ENCODE results near the gene SNTA1. TPM values are rescaled to one million over a fixed set of nuclear protein-coding genes. Genes with fewer than 3 reads are reported as not detected.

SNTA1 gene
- total and polyA plus RNA-seq, 9 of the 15 experiments (the other 6 are each of a cell fraction or from before 2014, with no cell fraction given), result 1.2 to 40.8 (median 20.3) TPM

DNA sequence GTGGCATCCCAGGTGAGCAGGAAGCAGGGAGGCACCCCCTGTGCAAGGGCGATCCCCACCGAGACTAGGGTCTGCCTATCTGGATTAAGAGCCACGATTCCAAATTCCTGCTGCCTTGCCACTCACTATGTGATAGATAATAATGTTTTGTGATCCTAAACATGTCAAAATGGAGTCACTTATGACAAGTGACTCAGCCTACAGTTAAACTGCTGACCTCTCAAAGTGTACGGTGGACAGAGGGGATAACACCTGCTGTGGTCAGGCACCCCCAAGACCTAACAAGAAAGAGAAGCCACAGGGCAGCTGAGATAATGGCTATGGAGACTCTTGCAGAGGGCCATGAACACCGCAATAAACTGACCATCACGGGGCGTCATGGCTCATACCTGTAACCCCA lies 16.0 kb upstream of the SNTA1 start:
- no TSS peak for BruUV-seq (replicated peaks)
- no peaks in the 10 kb centered on the region for H3K36me3 ChIP-seq (ENCODE audit: control insufficient read depth, insufficient read depth, low read length)
- 0 out of 2 replicates have a peak overlapping the region, but pooled peaks have one; percentile 1 for H2AFZ ChIP-seq (ENCODE audit: low read depth, low read length)
- DNase-seq (ENCODE audit: extremely low read depth in 1 of 4, low spot score in 3 of 4) (peak in 1 of 4 experiments; percentile 38), ATAC-seq (0 out of 3 replicates have a peak, but pooled peaks have one; percentile 18), FAIRE-seq (peak; percentile 55)
- H3K4me1 ChIP-seq (replicated peaks in 1 of 2; ENCODE audit: control insufficient read depth in 2 of 2, insufficient read depth in 2 of 2, low read length in 2 of 2), result peaks cover 0 to 3% of the 10 kb centered on the region in 2 experiments; a peak in 3 of 5 replicates
- H3K27me3 ChIP-seq (ENCODE audit: control insufficient read depth in 2 of 2, insufficient read depth in 2 of 2, low read length in 2 of 2), result no peaks in the 10 kb centered on the region
- in situ Hi-C loops (cut with MboI) (no loop called here), intact Hi-C loops (cut with micrococcal nuclease) (no loop called here)
- 10% methylated on average over 7 of the region's 7 CpGs for WGBS (ENCODE audit: insufficient coverage, low coverage, missing lambda C conversion rate)
- no peak overlapping the region for H3K4me3 ChIP-seq
- no peaks in the 10 kb centered on the region for H3K79me2 ChIP-seq (ENCODE audit: control insufficient read depth, insufficient read depth, low read length)
- ChIA-PET CTCF (ENCODE audit: low intra/inter-chr PET ratio) (no interaction called here), POLR2A (interaction anchor here (1.1 kb wide), 1 partner anchor 10 kb away, joined by 3 read pairs; no protein-coding TSS in a partner anchor)
- no peaks in the 10 kb centered on the region for H3K9me3 ChIP-seq (replicated peaks; ENCODE audit: control insufficient read depth, insufficient read depth, low read depth, low read length)
- no peak overlapping the region for H3K27ac ChIP-seq (ENCODE audit: extremely low read depth, low read depth, low read length)
- H4K20me1 ChIP-seq (replicated peaks; ENCODE audit: control insufficient read depth, insufficient read depth, low read length), result no peaks in the 10 kb centered on the region
- H3K9me1 ChIP-seq (ENCODE audit: control insufficient read depth, insufficient read depth, low read length), result no peaks in the 10 kb centered on the region
- no peak overlapping the region for H3K4me2 ChIP-seq (ENCODE audit: insufficient read depth, low read length)
- H3K9ac ChIP-seq (ENCODE audit: insufficient read depth in 1 of 2, low read depth in 2 of 2, low read length in 2 of 2), result no peak overlapping the region
- TF ChIP-seq FOXJ3 (CRISPR knock-in tag; IDR thresholded peaks at IDR 0.05), result no peak
- TF ChIP-seq ZBTB2 (IDR thresholded peaks at IDR 0.05), result no peak
- no peak for TF ChIP-seq MCM5 (IDR thresholded peaks at IDR 0.05; ENCODE audit: low read depth)
- no peak for TF ChIP-seq CHD1 (IDR thresholded peaks at IDR 0.05; ENCODE audit: low read length)
- TF ChIP-seq CBFA2T3 (IDR thresholded peaks at IDR 0.05), result peak; percentile 60
- TF ChIP-seq ETV6 (IDR thresholded peaks at IDR 0.05; ENCODE audit: borderline replicate concordance in 1 of 2, low read depth in 2 of 2, low read length in 1 of 2), result no peak
- TF ChIP-seq ETV6 (CRISPR knock-in tag; IDR thresholded peaks at IDR 0.05; ENCODE audit: borderline replicate concordance), result no peak
- TF ChIP-seq, protein P1, sequence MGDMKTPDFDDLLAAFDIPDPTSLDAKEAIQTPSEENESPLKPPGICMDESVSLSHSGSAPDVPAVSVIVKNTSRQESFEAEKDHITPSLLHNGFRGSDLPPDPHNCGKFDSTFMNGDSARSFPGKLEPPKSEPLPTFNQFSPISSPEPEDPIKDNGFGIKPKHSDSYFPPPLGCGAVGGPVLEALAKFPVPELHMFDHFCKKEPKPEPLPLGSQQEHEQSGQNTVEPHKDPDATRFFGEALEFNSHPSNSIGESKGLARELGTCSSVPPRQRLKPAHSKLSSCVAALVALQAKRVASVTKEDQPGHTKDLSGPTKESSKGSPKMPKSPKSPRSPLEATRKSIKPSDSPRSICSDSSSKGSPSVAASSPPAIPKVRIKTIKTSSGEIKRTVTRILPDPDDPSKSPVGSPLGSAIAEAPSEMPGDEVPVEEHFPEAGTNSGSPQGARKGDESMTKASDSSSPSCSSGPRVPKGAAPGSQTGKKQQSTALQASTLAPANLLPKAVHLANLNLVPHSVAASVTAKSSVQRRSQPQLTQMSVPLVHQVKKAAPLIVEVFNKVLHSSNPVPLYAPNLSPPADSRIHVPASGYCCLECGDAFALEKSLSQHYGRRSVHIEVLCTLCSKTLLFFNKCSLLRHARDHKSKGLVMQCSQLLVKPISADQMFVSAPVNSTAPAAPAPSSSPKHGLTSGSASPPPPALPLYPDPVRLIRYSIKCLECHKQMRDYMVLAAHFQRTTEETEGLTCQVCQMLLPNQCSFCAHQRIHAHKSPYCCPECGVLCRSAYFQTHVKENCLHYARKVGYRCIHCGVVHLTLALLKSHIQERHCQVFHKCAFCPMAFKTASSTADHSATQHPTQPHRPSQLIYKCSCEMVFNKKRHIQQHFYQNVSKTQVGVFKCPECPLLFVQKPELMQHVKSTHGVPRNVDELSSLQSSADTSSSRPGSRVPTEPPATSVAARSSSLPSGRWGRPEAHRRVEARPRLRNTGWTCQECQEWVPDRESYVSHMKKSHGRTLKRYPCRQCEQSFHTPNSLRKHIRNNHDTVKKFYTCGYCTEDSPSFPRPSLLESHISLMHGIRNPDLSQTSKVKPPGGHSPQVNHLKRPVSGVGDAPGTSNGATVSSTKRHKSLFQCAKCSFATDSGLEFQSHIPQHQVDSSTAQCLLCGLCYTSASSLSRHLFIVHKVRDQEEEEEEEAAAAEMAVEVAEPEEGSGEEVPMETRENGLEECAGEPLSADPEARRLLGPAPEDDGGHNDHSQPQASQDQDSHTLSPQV (IDR thresholded peaks at IDR 0.05), result peak; percentile 97
- peak; percentile 17; the same call in 1 of the 2 replicates for TF ChIP-seq TAF7 (tag; IDR thresholded peaks at IDR 0.05)
- no peak for TF ChIP-seq GTF2F1 (IDR thresholded peaks at IDR 0.05; ENCODE audit: low read depth, low read length)
- TF ChIP-seq, protein P2, sequence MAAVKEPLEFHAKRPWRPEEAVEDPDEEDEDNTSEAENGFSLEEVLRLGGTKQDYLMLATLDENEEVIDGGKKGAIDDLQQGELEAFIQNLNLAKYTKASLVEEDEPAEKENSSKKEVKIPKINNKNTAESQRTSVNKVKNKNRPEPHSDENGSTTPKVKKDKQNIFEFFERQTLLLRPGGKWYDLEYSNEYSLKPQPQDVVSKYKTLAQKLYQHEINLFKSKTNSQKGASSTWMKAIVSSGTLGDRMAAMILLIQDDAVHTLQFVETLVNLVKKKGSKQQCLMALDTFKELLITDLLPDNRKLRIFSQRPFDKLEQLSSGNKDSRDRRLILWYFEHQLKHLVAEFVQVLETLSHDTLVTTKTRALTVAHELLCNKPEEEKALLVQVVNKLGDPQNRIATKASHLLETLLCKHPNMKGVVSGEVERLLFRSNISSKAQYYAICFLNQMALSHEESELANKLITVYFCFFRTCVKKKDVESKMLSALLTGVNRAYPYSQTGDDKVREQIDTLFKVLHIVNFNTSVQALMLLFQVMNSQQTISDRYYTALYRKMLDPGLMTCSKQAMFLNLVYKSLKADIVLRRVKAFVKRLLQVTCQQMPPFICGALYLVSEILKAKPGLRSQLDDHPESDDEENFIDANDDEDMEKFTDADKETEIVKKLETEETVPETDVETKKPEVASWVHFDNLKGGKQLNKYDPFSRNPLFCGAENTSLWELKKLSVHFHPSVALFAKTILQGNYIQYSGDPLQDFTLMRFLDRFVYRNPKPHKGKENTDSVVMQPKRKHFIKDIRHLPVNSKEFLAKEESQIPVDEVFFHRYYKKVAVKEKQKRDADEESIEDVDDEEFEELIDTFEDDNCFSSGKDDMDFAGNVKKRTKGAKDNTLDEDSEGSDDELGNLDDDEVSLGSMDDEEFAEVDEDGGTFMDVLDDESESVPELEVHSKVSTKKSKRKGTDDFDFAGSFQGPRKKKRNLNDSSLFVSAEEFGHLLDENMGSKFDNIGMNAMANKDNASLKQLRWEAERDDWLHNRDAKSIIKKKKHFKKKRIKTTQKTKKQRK (IDR thresholded peaks at IDR 0.05; ENCODE audit: borderline replicate concordance, low read depth, low read length), result no peak
- TF ChIP-seq NONO (IDR thresholded peaks at IDR 0.05; ENCODE audit: low read depth in 2 of 2, low read length in 1 of 2), result no peak
- TF ChIP-seq BHLHE40 (IDR thresholded peaks at IDR 0.05; ENCODE audit: low read length), result no peak
